ENCODE measurements around the gene S100A3.

S100A3 gene

DNA sequence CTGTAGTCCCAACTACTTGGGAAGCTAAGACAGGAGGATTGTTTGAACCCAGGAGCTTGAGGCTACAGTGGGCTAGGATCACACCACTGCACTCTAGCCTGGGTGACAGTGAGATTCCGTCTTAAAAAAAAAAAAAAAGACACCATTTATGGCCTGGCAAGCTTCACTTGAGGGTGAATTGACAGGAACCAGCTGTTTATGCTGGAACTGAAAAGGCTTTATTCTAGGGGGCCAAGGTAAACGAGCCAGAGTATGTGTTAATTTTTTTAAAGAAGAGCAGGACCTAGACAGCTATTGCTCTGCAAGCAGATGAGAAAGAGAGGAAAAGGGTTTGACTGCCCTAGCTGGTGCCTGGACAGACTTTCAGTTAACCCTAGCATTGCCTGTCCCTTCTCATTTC lies 50.3 kb downstream of the S100A3 start:
- no peak overlapping the region for H3K4me3 ChIP-seq (ENCODE audit: low read depth, low read length)
- TF ChIP-seq CTCF (IDR thresholded peaks at IDR 0.05; ENCODE audit: borderline replicate concordance, insufficient read depth, low read depth, low read length) = no peak

All from GM12875 (cell line).